Panc1 (cell line): ENCODE measurements around the gene ERMARD. TPM values are rescaled to one million over a fixed set of nuclear protein-coding genes. Genes with fewer than 3 reads are reported as not detected.

Experiments
- ATAC-seq: fragments of 200-7000 bp; cut with Tn5 transposase; 2 replicates; pipeline ENCODE4 v1.9.1; 2020; ENCODE audit warnings: mild to moderate bottlenecking, moderate library complexity
- BruUV-seq: library from RNA; stranded (reverse); fragments of 400-500 nt; replicated peaks from 2 replicates; lab custom pipeline; 2021; lab: Mats Ljungman, UMichigan
- CTCF ChIA-PET: fragments of 300-600 bp; sonication (Branson Sonifier 250); formaldehyde crosslinking; loops from one replicate; lab custom pipeline; 2022; ENCODE audit warnings: antibody characterized with exemption; lab: Charles Lee
- POLR2A ChIA-PET: fragments of 300-600 bp; sonication (Branson Sonifier 250); formaldehyde crosslinking; loops from one replicate; lab custom pipeline; 2022; ENCODE audit warnings: antibody characterized with exemption; lab: Charles Lee
- DNase-seq: peaks from one replicate; pipeline ENCODE4 v3.0.0-alpha.2; 2010; ENCODE audit warnings: low read depth, low spot score
- H3K27ac ChIP-seq: 2 replicates; pipeline ENCODE4 v1.5.1; 2011; ENCODE audit warnings: mild to moderate bottlenecking, low read length, inconsistent platforms
- H3K27me3 ChIP-seq: fragments of 200-500 bp; sonication (Bioruptor generic); 2 replicates; pipeline ENCODE4 v1.6.0; 2014; ENCODE audit warnings: low read length, inconsistent platforms; ENCODE audit not compliant: control insufficient read depth, insufficient read depth
- H3K36me3 ChIP-seq: fragments of 200-500 bp; sonication (Bioruptor generic); 2 replicates; pipeline ENCODE4 v1.5.1; 2014; ENCODE audit warnings: inconsistent platforms, mild to moderate bottlenecking, low read length, moderate library complexity; ENCODE audit not compliant: control insufficient read depth, insufficient read depth
- H3K4me1 ChIP-seq: 2 replicates; pipeline ENCODE4 v1.5.1; 2011; ENCODE audit warnings: inconsistent platforms, mild to moderate bottlenecking, low read length, moderate library complexity; ENCODE audit not compliant: control insufficient read depth, insufficient read depth
- H3K4me3 ChIP-seq, 2 experiments: 2 replicates each; pipeline ENCODE4 v1.5.1; 2011 to 2012; ENCODE audit warnings: low read depth in 2 of 2, low read length in 2 of 2, mild to moderate bottlenecking in 2 of 2, inconsistent platforms in 1 of 2, moderate library complexity in 1 of 2
- H3K9me3 ChIP-seq: fragments of 200-500 bp; sonication (Bioruptor generic); 2 replicates; pipeline ENCODE4 v1.5.1; 2014; ENCODE audit warnings: low read depth, mild to moderate bottlenecking, inconsistent platforms, low read length, moderate library complexity; ENCODE audit not compliant: control insufficient read depth, insufficient read depth
- CTCF ChIP-seq: fragments of 450-650 bp; IDR thresholded peaks from 2 replicates; pipeline ENCODE4 v1.5.1; 2017; ENCODE audit warnings: mild to moderate bottlenecking
- POLR2AphosphoS5 ChIP-seq: IDR thresholded peaks from 2 replicates; pipeline ENCODE4 v1.6.1; 2012; ENCODE audit warnings: mild to moderate bottlenecking, low read depth, low read length, moderate library complexity
- REST ChIP-seq, 2 experiments: IDR thresholded peaks; 2 replicates each; pipeline ENCODE4 v1.6.1; 2011 to 2012; ENCODE audit warnings: low read depth in 2 of 2, control low read depth in 1 of 2, low read length in 1 of 2, mild to moderate bottlenecking in 1 of 2, moderate library complexity in 1 of 2; ENCODE audit not compliant: insufficient read depth in 1 of 2
- SIN3A ChIP-seq: IDR thresholded peaks from 2 replicates; pipeline ENCODE4 v1.6.1; 2012; ENCODE audit warnings: low read depth, mild to moderate bottlenecking, low read length, moderate library complexity, borderline replicate concordance; ENCODE audit not compliant: insufficient read depth
- TCF7L2 ChIP-seq: IDR thresholded peaks from 2 replicates; pipeline ENCODE4 v1.6.1; 2011; ENCODE audit warnings: mild to moderate bottlenecking, low read depth, low read length, inconsistent platforms
- in situ Hi-C: cut with HindIII; loops from 2 replicates; pipeline ENCODE4 v1.10.0; 2016; ENCODE audit warnings: low sequenced_read_pairs, low pct_unique_long_range_greater_than_20kb
- intact Hi-C: fragments of 100-400 bp; cut with micrococcal nuclease; formaldehyde crosslinking; loops from one replicate; pipeline ENCODE4 v1.10.0; 2022; ENCODE audit not compliant: unreplicated experiment
- total RNA-seq: library from RNA; stranded (reverse); gene quantifications from one replicate; pipeline ENCODE4 v1.2.1, GENCODE V29; 2021; ENCODE audit not compliant: unreplicated experiment

Gene ERMARD
- total RNA-seq, 1 experiment from 2014 or later, result 38.5 TPM

- Histone ChIP-seq H3K27me3 (no peaks in the 10 kb centered on the region), H3K36me3 (peaks cover 29% of the 10 kb centered on the region), H3K4me3 (no peak overlapping the region), H3K27ac (peak overlapping the region; percentile 23; the same call in 1 of the 2 replicates), H3K9me3 (no peaks in the 10 kb centered on the region), H3K4me1 (peaks cover 29% of the 10 kb centered on the region)
- DNase-seq, result no peak
- BruUV-seq, result no TSS peak
- ATAC-seq, result no peak
- in situ Hi-C loops, result no loop called here
- POLR2A ChIA-PET, result no interaction called here
- intact Hi-C loops, result no loop called here
- CTCF ChIA-PET, result interaction anchor here (0.5 kb wide), 1 partner anchor 15 kb away, joined by 3 read pairs; no protein-coding TSS in a partner anchor
- TF ChIP-seq REST (IDR thresholded peaks at IDR 0.05; ENCODE audit: insufficient read depth in 1 of 2, low read depth in 2 of 2, low read length in 1 of 2) (no peak), TCF7L2 (no peak), POLR2AphosphoS5 (no peak), SIN3A (no peak), CTCF (no peak)
Measured at GRCh38 chr6:169719117-169719516, 32.3 kb upstream of the ERMARD start.

GRCh38 chr6:169720207-169720855 is 31.1 kb upstream of the ERMARD start:
- Histone ChIP-seq H3K4me3 (no peak overlapping the region), H3K36me3 (peaks cover 23% of the 10 kb centered on the region), H3K27me3 (no peaks in the 10 kb centered on the region), H3K27ac (no peak overlapping the region), H3K4me1 (peaks cover 31% of the 10 kb centered on the region), H3K9me3 (no peaks in the 10 kb centered on the region)
- ChIA-PET CTCF (no interaction called here), POLR2A (interaction anchor here (0.5 kb wide), 1 partner anchor 12 kb away, joined by 3 read pairs; no protein-coding TSS in a partner anchor)
- in situ Hi-C loops, result no loop called here
- no TSS peak for BruUV-seq
- TF ChIP-seq CTCF, result peak; percentile 28; the same call in 1 of the 2 replicates
- no peak for TF ChIP-seq SIN3A
- intact Hi-C loops, result no loop called here
- DNase-seq, result no peak
- no peak for ATAC-seq
